SJCRH30 (cell line): ENCODE data around the gene GABPA. TPM values are rescaled to one million over a fixed set of nuclear protein-coding genes. Genes with fewer than 3 reads are reported as not detected.

Experiments used
- DNase-seq, 2 experiments: peaks; one replicate each; pipeline ENCODE4 v3.0.0-alpha.2; 2015 to 2020
- H3K27ac ChIP-seq: fragments of 250-450 bp; sonication (Bioruptor Pico); 2 replicates; pipeline ENCODE4 v1.5.1; 2020; ENCODE audit warnings: mild to moderate bottlenecking, moderate library complexity
- H3K27me3 ChIP-seq: fragments of 250-450 bp; sonication (Bioruptor Pico); 2 replicates; pipeline ENCODE4 v1.5.1; 2020; ENCODE audit warnings: mild to moderate bottlenecking, moderate library complexity
- H3K36me3 ChIP-seq: fragments of 250-450 bp; sonication (Bioruptor Pico); 2 replicates; pipeline ENCODE4 v1.5.1; 2020; ENCODE audit warnings: mild to moderate bottlenecking, moderate library complexity
- H3K4me1 ChIP-seq: fragments of 250-450 bp; sonication (Bioruptor Pico); 2 replicates; pipeline ENCODE4 v1.5.1; 2020; ENCODE audit warnings: mild to moderate bottlenecking, moderate library complexity
- H3K4me3 ChIP-seq: fragments of 250-450 bp; sonication (Bioruptor Pico); 2 replicates; pipeline ENCODE4 v1.5.1; 2020; ENCODE audit warnings: mild to moderate bottlenecking, moderate library complexity
- H3K9me3 ChIP-seq: fragments of 250-450 bp; sonication (Bioruptor Pico); replicated peaks from 2 replicates; pipeline ENCODE4 v1.5.1; 2020; ENCODE audit warnings: mild to moderate bottlenecking, moderate library complexity
- total RNA-seq: library from RNA; depleted of rRNA; stranded (reverse); fragments of >200 nt; shearing (Covaris generic); gene quantifications from 2 replicates; pipeline ENCODE4 v1.2.3, GENCODE V29; 2014; rRNA removed

The GABPA gene
- total RNA-seq, 1 experiment from 2014 or later = 55.7 TPM

GRCh38 chr21:25813917-25814316 lies 79.1 kb downstream of the GABPA start:
- peak in 1 of 2 experiments; percentile 7 for DNase-seq
- H3K36me3 ChIP-seq = no peaks in the 10 kb centered on the region
- H3K9me3 ChIP-seq = no peaks in the 10 kb centered on the region
- H3K27ac ChIP-seq = no peak overlapping the region
- H3K4me3 ChIP-seq = no peak overlapping the region
- H3K4me1 ChIP-seq = no peaks in the 10 kb centered on the region
- no peaks in the 10 kb centered on the region for H3K27me3 ChIP-seq

GRCh38 chr21:25818121-25818520 lies 83.3 kb downstream of the GABPA start:
- Histone ChIP-seq H3K27me3 (no peaks in the 10 kb centered on the region), H3K27ac (no peak overlapping the region), H3K36me3 (no peaks in the 10 kb centered on the region), H3K4me3 (no peak overlapping the region), H3K4me1 (no peaks in the 10 kb centered on the region), H3K9me3 (no peaks in the 10 kb centered on the region)
- DNase-seq = no peak

GRCh38 chr21:25818551-25818950 lies 83.8 kb downstream of the GABPA start:
- Histone ChIP-seq H3K4me1 (no peaks in the 10 kb centered on the region), H3K27ac (no peak overlapping the region), H3K36me3 (no peaks in the 10 kb centered on the region), H3K4me3 (no peak overlapping the region), H3K9me3 (no peaks in the 10 kb centered on the region), H3K27me3 (no peaks in the 10 kb centered on the region)
- no peak for DNase-seq

Other genes starting within 250 kb of the GABPA start
- 86.2 and 95.0 TPM in 2 replicates for gene MRPL39, start 127.5 kb upstream of the GABPA start, total RNA-seq
- 15.3 and 17.6 TPM in 2 replicates for gene JAM2, start 95.7 kb upstream of the GABPA start, total RNA-seq
- 229 and 258 TPM in 2 replicates for gene ATP5PF, start 68 bp upstream of the GABPA start, total RNA-seq